ENCODE data around the gene ARGLU1.
A peak's percentile ranks its signal among the peaks of the same experiment; 100 is the strongest.

ARGLU1 gene

DNA sequence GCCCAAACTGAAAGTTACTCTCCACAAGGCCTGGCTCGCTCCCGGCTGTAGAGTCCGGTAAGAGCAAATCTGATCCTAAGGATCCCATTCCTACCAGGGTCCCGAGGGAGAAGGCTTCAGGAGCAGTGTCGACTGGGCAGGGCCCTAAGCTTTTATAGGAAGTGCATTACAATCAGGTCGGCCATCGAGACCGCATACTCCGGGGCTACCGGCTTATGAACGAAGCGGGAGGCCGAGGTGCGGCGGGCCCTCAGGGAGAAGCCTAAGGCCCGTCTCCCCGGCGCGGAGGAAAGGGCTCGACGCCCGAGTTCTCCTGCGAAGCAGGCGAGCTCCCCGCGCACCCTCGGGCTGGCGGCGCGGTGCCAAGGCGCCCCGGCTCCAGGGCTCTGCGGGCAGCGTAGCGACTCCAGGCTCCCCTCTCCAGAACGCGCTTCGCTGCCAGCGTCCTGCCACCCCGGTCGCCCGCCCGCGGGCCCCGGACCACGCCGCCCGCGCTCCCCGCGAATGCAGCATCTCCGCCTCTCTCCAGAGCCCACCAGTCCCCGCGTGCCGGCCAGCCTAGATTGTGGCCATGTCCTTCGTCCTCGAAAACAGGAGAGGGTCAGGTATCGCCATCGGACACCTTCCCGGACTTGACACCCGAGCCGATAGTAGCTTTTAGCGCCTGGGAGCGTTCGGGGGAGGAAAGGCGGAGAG, 33.8 kb downstream of the ARGLU1 start:
- TF ChIP-seq, protein P1, sequence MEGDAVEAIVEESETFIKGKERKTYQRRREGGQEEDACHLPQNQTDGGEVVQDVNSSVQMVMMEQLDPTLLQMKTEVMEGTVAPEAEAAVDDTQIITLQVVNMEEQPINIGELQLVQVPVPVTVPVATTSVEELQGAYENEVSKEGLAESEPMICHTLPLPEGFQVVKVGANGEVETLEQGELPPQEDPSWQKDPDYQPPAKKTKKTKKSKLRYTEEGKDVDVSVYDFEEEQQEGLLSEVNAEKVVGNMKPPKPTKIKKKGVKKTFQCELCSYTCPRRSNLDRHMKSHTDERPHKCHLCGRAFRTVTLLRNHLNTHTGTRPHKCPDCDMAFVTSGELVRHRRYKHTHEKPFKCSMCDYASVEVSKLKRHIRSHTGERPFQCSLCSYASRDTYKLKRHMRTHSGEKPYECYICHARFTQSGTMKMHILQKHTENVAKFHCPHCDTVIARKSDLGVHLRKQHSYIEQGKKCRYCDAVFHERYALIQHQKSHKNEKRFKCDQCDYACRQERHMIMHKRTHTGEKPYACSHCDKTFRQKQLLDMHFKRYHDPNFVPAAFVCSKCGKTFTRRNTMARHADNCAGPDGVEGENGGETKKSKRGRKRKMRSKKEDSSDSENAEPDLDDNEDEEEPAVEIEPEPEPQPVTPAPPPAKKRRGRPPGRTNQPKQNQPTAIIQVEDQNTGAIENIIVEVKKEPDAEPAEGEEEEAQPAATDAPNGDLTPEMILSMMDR (IDR thresholded peaks at IDR 0.05) = no peak
- no peak for TF ChIP-seq ZFX (IDR thresholded peaks at IDR 0.05; ENCODE audit: borderline replicate concordance)
- H3K27ac ChIP-seq = no peak overlapping the region; the same call in 1 of the 2 replicates

DNA sequence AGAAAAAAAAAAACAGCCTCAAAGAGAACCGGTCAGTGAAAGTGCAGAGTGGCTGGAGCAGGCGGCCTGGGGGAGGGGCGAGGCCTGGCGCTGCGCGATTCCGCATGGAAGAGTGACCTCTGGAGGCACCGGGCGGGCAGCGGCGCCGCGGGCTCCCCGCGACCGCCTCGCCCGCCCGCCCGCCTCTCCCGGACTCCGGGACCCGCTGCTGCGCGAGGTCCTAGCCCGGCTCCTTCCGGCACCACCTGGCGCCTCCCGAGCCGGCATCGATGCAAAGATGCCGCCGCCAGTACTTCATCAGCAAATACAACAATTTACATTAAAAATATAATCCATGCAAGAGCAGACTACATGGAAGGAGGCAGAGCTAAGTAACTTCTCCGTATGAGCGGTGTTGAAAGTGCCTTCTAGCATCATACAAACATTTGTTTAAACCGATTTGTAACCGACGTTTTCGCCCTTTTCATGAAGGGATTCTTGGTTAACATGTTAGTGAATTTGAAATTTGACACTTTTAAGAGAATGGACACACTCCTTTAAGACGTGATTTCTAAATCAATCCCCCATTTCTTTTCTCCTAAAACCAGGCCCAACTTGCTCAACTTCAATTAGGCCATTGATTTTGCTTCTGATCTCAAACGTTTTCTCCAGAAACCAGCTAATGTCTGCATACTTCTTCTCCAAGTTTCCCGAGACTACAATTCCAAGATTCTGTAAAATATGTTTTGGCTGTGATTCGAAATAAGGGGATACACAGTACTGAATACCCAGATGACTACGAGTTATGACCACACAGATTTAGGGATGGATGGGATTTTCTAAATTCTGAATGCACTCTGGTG, 34.6 kb downstream of the ARGLU1 start:
- no peak for TF ChIP-seq ZFX (IDR thresholded peaks at IDR 0.05; ENCODE audit: borderline replicate concordance)
- TF ChIP-seq, protein P1 (IDR thresholded peaks at IDR 0.05) = peak; percentile 79
- no peak overlapping the region; the same call in 1 of the 2 replicates for H3K27ac ChIP-seq

DNA sequence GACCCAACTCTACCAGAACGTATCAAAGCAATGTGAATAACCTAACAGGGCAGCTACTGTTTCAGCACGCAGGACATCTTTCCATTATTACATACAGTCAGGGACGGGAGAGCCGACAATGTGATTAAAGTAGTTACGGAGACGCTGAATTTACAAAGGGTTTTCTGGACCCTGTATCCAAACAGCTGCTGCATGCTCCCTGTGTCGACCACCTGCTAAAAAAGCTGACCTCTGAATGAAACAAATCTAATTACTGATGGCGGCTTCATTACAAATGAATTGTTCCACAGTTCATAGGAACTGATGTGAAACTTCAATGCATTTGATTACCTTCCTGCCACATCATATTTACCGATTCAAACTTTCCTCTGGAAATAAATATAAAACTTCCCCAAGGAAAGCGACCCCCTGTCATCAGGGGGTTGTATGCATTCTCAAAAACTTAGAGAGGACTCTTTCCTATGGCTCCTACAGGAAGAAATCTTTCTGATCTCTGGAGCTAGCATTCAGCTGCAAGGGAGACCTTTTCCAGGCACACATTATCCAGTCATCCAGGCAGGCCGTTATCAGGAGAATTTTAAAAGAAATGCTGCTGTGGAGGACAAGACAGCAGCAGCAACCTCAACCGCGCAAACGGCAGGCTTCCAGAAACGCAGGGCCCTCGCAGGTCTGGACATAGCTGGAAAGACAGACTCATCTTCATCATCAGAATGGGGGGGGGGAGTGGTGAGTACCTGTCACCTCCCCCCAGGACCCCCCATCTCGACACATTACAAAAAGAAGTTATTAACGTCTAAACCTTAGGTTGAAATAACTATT, 35.6 kb downstream of the ARGLU1 start:
- TF ChIP-seq ZFX (IDR thresholded peaks at IDR 0.05; ENCODE audit: borderline replicate concordance) = no peak
- TF ChIP-seq, protein P1 (IDR thresholded peaks at IDR 0.05) = no peak
- no peak overlapping the region for H3K27ac ChIP-seq

DNA sequence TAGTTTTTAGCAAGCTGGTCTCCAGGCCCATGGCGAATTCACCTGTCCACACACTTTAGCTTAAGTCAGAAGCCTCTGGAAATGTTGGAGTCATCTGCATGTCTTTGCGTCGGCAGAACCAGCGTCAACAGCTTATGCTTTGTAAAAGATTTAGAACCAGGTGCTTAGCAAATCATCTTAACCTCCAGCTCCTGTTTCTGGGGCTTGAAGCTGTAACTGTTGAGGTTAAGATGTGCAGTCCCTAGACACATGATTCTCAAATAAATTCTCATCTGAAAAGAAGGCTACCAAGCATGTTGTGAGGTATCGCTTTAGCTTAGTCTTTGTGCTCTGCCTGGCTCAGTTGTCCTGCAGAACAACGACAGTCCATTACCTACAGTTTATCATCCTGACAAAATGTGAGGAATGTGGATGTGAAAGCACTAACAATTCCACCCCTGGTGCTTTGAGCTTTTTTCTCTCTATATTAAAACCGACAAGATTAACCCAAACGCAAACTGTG, 36.9 kb downstream of the ARGLU1 start:
- TF ChIP-seq, protein P1 (IDR thresholded peaks at IDR 0.05) = no peak
- no peak for TF ChIP-seq ZFX (IDR thresholded peaks at IDR 0.05; ENCODE audit: borderline replicate concordance)
- H3K27ac ChIP-seq = no peak overlapping the region

DNA sequence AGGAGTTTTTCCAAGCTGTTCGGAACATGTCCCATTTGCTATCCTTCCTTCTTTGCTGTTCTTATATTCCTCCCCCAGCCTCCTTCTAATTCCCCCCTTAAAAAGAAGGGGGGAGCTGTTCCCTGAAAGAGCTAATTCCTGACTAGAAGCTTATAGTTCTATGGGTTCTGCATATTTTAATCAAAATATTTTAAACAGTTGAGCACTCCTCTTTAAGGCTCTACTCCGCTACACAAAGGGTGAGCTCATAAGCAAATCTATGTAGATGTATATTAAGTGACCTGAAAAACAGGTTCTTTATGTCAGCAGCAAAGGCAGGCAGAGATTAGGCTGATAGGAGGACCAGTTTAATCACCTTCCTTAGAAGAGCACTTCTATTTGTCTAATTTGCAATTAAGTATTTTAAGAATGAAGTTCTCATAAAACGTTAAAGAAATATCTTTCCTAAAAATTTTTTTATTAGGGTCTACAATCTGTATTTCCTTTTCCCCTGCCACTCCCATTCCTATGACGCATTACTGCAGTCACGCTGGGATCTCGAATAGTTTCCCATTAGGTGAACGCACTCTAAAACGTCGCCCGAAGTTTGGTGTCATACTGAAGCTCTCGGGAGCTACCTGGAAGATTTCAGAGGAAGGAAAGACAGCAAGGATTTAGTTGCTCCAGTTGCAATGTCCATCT, 37.6 kb downstream of the ARGLU1 start:
- no peak for TF ChIP-seq ZFX (IDR thresholded peaks at IDR 0.05; ENCODE audit: borderline replicate concordance)
- H3K27ac ChIP-seq = no peak overlapping the region

DNA sequence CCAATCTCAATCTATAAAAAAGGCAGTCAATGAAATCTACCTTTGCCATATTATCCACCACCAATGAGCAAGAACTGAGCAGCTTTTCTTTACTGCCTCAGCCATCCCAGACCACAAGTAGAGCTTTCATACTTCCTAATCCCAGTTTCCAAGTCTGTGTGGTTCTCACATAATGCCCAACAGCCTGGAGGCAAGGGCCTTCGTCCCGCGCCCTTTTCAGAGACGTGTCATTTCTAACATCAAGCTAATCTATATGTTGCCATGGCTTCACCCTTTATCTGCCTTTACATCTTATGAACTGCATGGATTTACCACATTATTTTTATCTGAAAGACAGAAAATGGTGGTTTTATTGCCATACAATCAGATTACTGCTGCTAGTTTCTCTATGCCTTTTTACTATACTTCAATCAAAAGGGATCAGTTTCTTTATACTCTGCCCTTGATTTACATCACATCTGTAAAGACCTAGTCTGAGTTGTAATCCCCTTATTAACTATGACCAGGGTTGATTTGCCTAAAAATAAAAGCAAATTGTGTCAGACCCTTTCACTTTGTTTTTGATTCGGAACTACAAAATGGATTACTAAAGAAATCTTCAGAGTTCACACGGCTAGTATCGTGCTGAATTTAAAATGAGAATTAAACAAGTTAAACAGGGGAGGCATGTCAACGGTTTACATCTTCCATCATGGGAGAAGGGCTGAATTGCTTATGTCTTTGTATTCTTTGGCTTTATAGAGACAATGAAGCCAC, 38.3 kb downstream of the ARGLU1 start:
- no peak for TF ChIP-seq ZFX (IDR thresholded peaks at IDR 0.05; ENCODE audit: borderline replicate concordance)
- TF ChIP-seq, protein P1 (IDR thresholded peaks at IDR 0.05) = no peak
- no peak overlapping the region for H3K27ac ChIP-seq

Data from 22Rv1 (cell line).